HG02798 (cell line): ENCODE measurements around the gene CENATAC.
"Not testable (repeated sequence)": the region's sequence is repeated elsewhere in the genome, so short reads cannot be mapped to it uniquely, and the experiment has no call there.

ENCODE experiments used
- ATAC-seq: cut with Tn5 transposase; IDR thresholded peaks from one replicate; pipeline ENCODE4 v1.9.1; 2021; ENCODE audit warnings: mild to moderate bottlenecking; ENCODE audit not compliant: unreplicated experiment, poor library complexity

The CENATAC gene

DNA sequence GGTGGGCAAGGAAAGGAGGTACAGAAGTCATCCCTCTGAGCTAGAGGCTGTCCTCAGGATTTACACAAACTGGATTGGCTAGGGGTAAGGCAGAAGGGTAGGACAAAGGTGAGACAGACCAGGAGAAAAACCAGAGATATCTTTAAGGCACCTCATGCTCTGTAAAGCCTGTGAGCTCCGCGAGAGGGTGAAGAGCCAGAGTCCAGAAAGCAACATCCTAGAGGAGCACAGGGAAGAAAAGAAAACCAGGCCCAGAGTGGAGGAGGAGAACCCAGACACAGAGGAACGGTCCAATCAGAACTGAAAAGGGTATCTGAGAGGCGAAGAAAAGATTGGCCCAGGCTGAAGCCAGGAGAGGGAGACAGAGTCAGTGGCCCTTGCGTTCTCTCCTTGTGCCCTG lies 27.6 kb downstream of the CENATAC start:
- no peak for ATAC-seq

DNA sequence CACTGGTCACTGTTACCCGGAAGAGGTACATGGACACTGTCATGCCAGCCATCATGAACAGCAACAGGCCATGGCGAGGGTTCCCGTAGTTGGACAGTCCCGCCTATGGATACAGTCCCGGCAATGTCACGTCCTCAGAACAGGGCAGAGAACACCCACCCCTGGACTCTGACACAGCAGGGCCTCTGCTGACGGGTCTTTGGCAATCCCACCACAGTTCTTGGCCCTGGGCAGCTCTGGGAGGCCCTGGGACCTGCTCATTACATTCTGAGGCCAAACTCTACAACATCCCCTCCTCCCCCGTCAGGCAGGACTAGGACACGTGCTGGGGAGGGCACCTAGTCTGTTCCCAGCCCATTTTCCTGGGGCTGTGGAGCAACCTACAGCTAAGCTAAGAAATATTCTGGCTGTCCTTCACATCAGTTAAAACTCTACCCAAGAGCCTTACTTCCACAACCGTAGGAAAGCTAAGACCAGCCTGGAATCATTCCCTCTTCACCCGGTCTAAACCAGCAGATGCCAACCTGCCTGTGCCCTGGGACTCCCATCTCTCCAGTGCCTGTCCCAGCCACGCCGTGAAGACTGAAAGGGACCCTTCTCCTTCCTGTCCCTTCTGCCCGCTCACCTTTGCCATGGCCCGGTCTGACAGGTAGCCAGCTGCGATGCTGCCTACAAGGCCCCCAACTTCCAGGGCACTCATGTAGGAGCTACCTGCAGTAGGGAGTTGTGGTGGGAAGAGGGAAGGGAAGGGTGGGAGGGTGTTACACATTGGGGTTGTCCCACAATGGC lies 28.2 kb downstream of the CENATAC start:
- ATAC-seq = no peak

DNA sequence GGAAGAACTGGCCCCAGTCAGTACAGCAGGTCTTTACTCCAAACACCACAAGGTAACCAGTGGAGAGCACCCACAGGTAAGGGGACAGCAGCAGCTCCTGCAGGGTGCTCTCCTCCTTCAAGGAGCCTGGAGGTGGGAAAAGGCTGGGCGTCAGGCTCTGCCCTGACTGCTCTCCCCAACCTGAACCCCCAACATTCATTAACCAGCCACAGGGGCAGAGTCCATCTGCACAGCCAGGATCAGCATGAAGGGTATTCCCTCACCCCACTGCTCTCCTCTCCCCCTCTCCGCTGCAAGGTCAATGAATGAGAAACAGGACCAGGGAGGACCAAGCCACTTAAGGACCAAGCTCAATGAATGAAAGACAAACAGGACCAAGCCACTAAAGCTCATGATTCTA lies 29.0 kb downstream of the CENATAC start:
- no peak for ATAC-seq

DNA sequence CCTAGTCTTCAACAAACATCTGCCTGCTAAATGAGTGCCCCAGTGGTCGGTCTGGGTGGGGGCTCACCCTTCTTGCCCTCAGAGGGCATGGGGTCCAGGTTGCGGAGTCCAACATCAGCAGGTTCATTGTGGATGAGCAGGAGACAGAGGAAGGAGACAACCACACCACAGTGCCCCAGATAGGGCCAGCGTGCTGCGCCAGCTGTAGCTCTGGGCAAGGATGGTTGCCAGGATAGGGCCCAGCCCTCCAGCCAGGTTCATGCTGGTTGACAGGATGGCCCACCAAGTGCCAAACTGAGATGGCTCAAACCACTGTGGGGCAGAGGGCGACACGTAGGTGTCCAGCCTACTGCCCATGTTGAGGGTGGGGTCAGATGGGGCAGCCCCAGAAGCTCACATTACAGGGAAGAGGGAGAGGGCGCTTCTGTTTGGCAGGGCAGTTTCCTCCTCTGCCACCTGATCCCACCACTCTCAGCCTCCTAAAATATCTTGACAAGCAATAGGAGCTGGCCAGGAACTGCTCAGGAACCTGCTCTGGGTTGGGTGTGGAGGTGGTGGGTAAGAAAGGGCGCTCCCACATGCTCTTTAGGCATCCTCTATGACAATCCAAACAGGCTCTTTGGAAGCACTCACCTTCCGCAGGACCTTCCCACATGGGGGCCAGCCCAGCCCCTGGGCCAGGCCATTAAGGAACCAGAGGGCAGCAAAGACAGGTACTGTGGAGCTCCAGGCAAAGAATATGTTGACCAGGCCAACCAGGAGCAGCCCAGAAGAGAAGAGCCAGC lies 29.8 kb downstream of the CENATAC start:
- ATAC-seq = no peak

DNA sequence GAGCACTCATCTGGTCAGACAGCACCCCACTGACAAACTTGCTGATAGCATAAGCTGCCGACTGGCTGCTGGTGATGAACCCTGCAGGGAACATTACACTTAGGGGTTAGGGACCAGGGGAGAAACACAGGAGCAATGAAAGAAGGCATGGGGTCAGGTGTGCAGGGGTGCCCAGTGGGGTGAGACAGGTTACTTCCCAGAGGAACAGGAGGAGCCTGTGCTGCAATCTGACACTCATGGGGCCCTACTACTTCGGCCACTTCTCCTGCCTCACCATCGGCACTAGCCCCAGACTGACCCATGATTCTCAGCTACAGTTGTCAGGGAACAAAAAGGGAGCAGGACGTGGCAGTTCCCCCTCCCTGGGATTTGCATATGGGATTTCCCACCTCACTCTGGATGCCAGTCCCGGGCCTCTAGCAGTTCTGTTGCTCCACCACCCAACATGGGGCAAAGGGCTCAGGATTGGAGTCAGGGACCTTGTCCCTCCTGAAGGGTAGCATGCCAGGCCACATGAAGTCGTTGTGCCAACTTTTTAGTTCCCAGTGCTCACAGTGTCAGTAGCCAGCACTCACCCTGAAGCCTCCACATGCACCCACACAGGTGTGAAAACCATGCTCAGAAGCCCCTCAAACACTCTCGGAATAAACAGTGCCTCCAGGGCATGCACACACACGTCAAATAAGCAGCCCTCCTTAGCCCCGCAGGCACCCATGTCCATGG lies 30.6 kb downstream of the CENATAC start:
- ATAC-seq = no peak

DNA sequence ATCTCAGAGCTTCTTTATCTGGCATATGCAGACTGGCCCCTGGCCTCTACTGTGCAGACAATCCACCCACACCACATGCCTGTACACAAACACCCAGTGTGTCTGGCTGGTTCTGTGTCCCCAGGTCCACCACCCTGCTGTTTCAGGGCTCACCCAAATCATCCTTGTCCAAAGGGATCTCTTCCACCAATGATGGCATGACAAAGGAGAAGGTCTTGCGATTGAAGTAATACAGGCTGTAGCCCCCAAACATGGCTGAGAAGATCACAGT lies 31.1 kb downstream of the CENATAC start:
- no peak for ATAC-seq

DNA sequence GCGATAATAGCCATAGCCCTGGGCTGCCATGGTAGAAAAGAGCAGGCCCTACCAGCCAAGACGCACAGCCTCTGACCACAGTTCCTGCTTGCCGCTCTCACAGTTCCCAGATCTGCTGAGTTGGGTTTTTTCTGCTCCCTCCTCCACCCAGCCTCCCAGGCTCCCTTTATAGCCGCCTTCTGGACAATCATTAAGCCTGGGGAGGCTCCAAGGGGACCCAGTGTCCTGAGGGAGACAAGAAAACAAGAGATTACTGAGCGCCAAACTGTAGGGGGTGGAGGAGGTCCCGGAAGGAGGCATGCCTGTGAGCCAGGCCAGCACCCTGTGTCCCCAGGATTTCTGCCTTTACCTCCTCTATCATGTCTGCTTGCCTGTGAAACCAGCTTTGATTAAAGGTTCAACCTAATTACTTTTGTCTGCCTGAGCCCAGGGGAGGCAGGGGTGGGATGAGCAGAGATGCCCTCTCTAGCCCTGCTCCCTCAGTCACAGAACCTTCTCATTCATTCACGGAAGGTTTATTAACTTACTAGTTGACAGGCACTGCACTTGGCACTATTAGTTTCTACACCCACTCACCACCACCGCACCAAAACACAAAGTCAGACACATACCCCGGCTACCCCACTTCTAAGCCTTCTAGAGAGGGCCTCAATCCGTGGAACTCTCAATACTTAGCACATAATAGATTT lies 31.5 kb downstream of the CENATAC start:
- peak; percentile 5 for ATAC-seq

DNA sequence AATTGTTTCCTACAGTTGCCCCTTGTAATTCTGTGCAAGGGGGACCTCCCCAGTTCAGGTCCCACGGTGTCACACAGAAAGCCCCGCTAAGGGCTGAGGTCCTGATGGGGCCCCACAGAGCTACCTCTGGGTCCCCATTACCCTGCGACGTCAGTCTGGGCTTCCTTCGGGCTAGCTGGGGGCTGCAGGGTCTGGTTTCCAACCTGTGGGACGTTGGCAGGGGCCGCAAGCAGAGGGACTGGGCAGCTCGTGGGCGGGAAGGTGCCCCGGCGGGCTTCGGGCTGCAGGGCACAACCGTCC lies 32.0 kb downstream of the CENATAC start:
- peak; percentile 14 for ATAC-seq

DNA sequence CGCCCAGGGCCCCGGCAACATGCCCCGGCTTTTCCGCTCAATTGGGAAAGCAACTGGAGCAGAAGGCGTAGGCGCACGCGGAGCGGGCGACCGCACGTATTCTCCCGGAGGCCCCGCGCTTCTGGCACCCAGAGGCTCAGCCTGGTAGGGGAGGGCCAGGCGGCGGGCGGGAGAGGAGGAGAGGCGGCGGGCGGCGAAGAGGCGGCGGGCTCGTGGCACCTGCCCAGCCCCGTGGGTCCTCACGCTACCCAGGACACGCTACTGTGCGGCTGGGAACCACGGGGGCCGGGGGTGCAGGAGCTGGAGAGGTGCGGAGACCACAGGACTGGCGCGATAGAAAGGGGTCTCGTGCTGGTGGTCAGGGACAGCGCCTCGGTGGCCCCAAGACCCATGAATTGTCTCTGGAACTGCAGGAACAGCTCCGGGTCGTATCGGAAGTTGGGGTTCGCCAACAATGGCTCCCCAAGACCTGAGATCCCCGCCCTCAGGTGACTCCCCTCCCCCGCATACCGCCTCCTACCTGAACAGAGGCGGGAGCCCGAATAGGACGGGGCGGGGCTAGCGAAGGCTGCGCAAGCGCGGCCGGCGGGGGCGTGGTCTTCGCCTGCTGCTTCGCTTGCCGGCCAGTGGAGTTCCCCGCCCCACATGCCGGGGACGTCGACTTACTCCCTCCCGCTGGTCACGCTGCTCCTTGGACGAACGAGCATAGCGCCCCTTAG lies 32.5 kb downstream of the CENATAC start, which contains the start of gene SLC37A4:
SLC37A4 (minus strand) TSS at position 549 of the 719 bp plus-strand sequence.
- peak; percentile 90 for ATAC-seq

DNA sequence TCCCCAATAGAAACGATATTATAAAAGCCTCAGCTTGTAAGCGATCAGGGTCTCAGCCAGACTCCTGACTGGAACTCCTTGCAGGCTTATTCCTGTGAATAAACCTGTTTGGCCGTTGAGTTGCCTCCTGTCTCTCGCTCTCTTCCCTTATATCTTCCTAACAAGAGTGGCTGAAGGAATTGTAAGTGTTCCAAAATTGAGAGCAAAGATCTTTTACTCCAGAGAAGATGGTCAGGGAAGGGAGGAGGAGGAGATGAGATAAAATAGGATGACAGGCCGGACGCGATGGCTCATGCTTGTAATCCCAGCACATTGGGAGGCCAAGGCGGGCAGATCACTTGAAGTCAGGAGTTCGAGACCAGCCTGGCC lies 34.0 kb downstream of the CENATAC start:
- ATAC-seq = no peak

DNA sequence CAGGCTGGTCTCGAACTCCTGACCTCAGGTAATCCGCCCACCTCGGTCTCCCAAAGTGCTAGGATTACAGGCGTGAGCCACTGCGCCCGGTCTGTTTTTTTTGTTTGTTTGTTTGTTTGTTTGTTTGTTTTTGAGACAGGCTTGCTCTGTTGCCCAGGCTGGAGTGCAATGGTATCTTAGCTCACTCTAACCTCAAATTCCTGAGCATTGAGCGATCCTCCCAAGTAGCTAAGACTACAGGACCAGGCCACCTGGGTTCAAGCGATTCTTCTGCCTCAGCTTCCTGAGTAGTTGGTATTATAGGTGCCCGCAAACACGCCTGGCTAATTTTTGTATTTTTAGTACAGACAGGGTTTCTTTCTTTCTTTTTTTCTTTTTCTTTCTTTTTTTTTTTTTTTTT lies 35.5 kb downstream of the CENATAC start:
- ATAC-seq = not testable (repeated sequence)

DNA sequence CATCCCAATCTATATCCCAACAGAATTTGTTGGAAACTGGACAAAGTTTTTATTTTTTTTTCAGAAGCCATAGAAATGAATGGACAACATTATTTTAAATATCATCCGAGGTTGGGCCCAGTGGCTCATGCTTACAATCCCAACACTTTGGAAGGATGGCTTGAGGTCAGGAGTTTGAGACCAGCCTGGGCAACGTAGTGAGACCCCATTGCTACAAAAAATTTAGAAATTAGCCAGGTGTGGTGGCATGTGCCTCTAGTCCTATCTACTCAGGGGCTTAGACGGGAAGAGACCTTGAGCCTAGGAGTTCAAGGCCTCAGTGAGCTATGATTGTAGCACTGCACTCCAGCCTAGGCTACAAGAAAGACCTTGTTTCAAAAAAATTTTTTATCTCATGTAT lies 36.9 kb downstream of the CENATAC start:
- no peak for ATAC-seq

DNA sequence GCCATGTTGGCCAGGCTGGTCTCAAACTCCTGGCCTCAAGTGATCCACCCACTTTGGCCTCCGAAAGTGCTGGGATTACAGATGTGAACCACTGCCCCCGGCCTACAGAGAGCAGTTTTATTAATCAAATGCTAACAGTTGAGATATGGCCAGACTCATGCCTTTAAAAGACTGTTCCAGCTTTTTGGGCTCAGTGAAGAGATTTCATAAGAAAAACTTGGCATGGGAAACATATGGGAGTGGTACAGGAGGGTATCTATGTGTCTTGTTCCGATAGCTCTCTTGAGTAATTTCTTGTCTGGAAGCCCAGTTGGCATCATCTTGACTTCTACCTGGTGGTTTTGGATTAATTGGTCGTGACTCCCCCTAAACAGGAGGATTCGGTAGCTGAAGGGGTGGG lies 40.9 kb downstream of the CENATAC start:
- no peak for ATAC-seq

DNA sequence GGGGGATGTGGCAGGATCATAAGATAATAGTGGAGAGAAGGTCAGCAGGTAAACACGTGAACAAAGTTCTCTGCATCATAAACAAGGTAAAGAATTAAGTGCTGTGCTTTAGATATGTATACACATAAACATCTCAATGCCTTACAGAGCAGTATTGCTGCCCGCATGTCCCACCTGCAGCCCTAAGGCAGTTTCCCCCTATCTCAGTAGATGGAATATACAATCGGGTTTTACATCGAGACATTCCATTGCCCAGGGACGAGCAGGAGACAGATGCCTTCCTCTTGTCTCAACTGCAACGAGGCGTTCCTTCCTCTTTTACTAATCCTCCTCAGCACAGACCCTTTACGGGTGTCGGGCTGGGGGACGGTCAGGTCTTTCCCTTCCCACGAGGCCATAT lies 41.5 kb downstream of the CENATAC start:
- not testable (repeated sequence) for ATAC-seq

DNA sequence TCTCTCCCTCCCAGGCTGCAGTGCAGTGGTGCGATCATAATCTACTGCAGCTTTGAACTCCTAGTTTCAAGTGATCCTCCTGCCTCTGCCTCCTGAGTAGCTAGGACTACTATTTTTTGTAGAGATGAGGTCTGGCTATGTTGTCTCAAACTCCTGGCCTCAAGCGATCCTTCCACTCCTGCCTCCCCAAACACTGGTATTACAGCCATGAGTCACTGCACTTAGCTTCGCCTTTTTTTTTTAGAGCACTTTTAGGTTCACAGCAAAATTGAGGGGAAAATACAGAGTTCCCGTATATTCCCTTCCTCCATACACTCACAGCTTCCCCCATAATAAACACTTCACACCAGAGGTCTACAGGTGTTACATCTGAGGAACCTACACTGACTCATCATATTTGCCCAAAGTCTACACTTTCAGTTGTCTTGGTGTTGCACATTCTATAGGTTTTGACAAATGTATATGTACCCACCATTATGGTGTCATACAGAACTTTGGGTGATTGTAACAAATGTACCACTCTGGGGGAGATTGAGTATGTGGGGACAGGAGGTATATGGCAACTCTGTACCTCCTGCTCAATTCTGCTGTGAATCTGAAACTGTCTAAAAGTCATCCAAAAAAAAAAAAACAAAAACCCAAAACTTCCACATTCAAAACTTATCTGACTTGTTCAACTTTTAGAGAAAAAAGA lies 44.0 kb downstream of the CENATAC start:
- no peak for ATAC-seq

DNA sequence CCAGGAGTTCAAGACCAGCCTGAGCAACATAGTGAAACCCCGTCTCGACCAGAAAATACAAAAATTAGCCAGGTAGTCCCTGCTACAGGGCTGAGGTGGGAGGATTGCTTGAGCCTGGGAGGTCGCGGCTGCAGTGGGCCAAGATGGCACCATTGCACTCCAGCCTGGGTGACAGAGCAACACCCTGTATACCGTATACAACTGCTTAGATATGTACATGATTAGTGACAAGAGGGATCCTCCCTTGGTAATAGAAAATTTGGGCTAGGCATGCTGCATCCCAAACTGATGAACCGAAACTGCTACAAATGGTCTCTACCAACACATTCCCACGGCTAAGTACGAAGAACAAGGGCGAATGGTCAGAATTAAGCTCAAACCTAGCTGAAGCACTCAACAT lies 45.0 kb downstream of the CENATAC start:
- no peak for ATAC-seq

DNA sequence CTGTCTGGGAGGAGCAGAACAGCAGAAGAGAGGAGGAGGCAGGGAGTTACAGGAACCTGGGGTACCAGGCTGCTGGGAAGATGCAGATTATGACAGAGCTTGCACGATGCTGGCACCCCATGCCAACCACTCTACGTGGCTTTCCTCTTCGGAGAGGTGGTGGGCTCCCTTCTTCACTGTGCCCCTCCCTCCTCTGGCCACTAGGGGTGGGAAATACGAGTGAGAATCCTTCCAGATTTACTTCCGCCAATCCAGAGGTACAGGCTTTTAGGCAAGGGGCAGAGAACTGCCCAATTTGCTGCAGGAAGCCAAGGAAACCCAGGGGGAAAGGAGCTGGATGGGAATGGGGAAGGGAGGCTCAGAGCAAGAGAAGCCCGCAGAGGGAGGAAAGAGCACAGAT lies 46.8 kb downstream of the CENATAC start:
- ATAC-seq = no peak

DNA sequence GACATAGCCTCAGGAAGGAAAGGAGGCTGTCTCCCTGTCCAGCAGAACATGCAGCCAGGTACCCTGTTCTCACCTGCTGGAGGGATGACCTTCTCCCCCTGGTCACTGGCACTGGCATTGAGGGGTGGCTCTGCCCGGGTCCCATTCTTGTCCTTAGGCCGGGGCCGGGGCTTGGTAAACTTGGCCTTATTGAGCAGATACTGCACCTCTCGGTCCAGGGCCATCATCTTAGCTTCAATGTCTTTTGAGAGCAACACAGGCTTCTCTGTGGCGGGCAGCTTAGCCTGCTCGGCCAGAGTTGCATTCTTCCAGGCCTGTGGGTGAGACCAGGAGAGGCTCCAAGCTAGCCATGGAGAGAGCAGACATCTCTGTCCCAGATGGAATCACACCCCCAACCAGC lies 48.6 kb downstream of the CENATAC start:
- ATAC-seq = no peak

DNA sequence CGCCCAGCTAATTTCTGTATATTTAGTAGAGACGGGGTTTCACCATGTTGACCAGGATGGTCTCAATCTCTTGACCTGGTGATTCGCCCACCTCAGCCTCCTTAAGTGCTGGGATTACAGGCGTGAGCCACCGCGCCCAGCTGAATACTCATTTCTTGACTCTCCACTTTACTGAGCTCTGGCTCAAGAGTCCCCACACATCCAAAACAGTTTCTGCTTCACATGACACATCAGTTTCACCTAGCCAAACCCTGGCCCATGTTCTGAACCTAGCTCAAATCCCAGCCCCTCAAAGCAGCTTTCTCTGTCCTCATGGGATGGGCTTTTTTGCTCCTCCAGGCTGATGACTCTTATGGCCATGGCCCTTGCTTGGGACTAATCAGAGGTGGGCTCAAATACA lies 49.3 kb downstream of the CENATAC start:
- no peak for ATAC-seq

DNA sequence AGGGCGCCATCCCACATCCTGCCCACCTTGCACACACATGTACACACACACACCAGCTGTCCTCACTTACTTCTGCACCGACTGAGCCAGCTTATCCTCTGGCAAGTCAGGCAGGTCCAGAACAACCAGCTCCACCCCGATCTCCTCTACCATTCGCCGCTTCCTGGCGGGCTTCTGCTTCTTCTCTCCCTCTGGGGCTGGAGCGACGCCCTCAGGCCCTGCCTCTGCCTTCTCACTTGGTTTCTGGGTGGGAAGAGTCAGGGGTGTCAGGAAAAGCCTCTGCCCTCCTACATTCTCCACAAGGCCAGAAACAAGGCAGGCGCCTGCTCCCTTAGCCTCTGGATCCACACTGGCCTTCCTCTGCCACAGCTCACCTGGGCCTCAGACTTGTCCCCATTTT lies 50.7 kb downstream of the CENATAC start:
- ATAC-seq = no peak
